HG03521 (cell line): ENCODE results near the gene PGAP1.

Source experiments
- ATAC-seq: cut with Tn5 transposase; IDR thresholded peaks from one replicate; pipeline ENCODE4 v1.9.1; 2021; ENCODE audit warnings: mild to moderate bottlenecking, moderate library complexity; ENCODE audit not compliant: unreplicated experiment

PGAP1 gene

DNA sequence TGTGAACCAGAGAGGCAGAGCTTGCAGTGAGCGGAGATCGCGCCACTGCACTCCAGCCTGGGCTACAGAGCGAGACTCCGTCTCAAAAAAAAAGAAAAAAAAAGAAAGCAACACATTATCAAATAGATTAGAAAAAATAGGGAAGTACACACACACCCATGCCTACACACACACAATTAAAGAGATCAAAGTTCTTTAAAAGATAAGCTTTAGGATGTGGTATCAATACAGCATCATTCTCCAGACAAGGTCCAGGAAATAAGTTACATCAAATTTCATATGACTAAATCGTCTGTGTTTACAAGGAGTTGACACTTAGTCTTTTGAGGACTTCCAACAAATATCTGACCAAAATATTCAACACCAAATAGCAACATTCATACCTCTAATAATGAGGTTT is 25.7 kb downstream of the PGAP1 start:
- ATAC-seq: no peak

DNA sequence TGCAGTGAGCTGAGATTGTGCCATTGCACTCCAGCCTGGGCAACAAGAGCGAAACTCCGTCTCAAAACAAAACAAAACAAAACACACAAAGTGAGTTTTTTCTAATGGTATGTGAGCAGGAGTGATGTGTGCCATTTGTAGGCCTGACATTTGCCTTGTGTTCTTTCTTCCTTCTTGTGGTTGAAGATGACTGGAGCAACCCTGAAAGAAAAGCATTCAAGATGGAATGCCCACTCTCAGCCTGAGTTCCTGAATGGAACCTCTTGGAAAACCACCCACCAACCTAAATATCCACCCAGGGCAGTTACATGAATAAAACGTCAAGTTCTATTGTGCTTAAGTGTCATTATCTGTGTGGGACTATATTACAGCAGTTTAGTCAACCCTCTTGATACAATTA is 26.5 kb downstream of the PGAP1 start:
- no peak for ATAC-seq

DNA sequence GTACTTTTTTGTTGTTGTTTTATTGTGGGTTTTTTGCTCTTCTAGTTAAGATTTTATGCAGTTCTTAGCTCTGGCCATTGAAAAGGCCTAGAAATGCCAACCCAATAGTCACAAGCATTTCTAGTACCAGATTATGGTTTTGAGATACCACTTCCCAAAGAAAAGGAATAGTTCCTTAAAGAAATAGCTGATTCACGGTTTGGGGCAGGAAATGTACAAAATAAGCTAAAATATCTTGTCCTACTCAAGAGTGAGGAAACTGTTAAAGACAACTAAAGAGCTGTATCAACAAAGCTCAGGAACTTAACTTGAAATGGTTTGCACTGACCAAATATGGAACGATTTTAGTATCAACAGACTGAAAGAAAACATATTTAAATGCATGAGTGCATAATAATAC is 35.4 kb downstream of the PGAP1 start:
- no peak for ATAC-seq

DNA sequence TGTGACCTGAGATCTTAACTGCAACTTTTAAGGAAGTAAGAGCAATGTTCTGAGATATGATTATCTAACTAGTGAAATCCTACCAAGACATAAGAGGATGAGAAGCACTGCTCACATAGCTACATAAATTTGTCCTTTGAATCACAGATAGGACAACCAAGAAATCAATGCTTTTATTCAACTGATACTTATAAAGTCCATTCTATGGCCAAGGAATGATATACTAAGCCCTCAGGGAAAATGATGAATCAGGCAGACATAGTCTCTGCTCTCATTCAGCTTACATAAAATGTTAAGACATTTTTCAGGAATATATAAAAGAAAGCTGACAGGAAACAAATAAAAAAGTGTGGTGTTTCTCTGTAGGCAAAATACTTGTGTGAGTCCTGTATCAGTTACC is 39.1 kb downstream of the PGAP1 start:
- ATAC-seq: no peak

DNA sequence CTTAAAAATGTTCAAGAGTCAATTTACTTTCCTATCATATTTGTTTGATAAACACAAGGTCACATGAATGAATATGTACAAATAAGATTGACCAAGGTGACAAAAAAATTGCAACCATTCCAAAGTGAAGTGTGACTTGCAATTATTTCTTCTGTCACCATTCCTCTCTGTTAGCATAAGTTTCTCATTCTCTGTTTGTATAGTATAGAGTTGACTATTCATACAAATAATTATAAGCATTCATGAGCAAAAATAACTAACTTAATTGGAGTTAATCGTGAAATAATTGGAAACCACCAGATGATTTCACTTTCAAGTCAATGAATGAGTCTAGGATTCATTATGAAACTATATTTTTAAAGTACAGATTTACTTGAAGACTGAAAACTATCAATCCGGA is 42.1 kb downstream of the PGAP1 start:
- no peak for ATAC-seq

DNA sequence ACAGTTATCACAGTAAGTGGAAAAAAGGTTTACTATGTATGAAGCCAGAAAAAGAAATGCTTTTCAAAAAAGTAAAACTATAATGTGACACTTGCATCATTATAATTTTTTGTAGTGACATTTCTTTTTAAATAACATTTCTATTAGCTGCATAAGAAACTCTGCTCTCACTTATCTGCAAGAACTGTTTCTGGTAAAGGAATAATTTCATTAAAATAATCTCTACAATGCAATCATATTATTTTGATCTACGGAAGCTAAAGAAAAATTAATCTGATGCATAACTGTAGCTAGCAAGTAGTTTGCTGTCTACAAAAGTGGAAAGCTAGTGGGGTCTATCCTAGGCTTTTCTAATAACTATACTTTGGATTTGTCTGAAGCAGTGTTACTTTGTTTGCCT is 50.1 kb downstream of the PGAP1 start:
- ATAC-seq: no peak

DNA sequence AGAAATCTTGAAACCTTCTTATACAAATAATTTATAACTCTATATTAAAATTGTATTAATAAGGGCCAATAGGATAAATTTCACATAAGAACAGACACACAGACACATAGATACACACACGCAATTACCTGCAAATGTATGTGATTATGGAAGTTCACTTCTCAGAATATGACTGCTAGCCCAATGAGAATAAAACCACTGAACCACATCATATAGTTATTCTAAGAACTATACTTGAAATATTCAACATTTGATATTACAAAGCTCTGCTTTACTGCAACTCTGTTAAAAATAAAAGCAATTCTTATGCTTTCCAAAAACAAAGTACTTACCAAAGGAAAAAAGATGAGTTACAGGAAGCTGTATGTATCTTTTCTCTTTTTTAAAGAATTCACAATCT is 51.1 kb downstream of the PGAP1 start:
- no peak for ATAC-seq

DNA sequence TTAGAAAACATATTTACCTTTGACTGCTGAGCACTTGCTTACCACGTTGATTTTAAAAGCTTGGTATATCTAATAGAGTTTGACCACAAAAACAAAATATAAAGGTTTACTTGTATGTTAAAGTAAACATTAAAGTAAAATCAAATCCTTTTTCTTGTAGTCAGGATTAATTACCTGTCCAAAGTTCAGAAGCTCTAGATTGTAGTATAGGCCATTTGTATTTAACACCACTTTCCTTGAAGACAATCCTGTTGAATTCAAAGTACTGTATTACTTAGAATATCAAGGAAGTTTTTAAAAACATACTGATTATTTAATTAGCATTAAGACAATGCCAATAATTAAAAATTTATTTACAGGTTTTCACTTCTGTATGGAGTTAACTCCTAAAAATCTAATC is 53.0 kb downstream of the PGAP1 start:
- no peak for ATAC-seq

DNA sequence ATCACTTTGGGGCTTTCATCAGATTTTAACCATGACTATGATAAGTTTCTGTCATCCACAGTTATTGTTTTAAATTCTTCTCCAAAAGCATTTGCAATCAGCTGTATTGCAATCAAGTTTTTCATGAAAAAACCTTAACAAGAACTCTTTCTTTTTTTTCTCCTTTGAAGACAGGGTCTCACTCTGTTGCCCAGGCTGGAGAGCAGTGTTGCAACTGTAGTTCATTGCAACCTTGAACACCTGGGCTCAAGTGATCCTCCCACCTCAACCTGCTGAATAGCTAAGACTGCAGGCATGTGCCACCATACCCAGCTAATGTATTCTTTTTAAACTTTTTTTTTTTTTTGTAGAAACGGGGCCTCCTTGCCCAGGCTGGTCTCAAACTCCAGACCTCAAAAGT is 71.9 kb downstream of the PGAP1 start:
- no peak for ATAC-seq

DNA sequence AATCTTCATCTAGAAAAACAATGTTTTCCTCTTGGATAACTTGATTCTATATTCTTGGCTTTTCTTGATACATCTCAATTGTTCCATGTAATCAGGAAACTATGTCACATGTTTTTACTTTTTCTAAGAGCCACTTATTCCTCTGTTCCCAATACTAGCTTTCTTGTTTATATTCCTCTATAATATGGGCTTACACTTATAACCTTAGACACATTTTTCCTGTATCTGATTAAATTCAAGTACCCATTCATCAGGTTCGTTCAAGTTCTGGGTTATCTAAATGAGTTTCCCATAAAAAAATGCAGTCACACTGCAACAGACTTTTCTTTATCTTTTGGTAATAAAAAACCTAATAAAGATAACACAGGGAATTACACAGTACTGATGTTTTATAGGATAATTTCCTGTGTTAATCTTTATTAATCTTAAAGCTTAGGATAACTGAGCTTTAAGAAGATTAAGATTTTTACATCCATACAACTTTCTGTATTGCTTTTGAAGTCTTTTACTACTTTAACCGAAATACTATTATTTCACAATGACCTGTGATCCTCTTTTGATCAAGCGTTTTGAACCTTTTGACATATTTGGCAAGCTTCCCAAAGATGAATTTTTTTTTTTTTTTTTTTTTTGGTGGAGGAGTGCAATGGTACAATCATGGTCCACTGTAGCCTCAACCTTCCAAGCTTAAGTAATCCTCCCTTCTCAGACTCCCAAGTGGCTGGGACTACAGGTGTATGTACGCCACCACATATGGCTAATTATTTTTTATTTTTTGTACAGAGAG is 73.0 kb downstream of the PGAP1 start:
- ATAC-seq: no peak

DNA sequence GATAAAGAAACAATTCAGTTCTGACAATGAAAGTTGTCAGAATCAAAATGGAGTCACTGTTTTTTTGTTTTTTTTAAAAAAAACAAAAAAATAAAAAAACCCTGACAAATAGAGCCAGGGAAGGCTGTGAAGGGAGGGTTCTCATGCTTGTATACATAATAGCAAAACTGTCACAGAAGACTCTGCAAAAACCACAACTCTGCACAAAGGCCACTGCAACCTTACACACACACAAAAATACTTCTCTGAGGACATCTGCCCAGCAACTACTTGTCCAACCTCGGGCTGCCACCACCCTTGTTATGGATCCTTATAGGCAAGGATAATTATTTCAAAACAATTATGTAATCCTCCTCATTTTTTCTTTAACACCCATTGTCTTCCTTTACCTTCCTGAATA is 75.4 kb downstream of the PGAP1 start:
- ATAC-seq: no peak

DNA sequence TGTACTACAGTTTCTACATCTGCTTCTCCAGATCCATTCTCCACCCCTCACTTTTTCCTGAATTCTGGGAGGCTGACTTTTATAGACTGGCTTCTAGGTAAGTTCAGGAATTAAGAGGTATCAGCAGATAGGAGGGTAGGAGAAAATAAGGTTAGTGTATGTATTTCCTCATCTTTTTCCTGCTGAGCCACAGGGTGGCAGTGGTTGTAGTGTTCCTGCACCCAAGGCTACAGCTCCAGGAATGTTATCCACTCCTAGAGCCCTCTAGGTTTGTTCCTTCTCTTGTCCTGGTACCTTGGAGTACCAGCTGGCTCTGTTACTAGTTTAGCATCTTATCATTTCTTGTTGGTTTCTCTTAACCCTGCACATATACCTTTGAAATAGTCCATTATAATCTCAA is 76.6 kb downstream of the PGAP1 start:
- no peak for ATAC-seq

DNA sequence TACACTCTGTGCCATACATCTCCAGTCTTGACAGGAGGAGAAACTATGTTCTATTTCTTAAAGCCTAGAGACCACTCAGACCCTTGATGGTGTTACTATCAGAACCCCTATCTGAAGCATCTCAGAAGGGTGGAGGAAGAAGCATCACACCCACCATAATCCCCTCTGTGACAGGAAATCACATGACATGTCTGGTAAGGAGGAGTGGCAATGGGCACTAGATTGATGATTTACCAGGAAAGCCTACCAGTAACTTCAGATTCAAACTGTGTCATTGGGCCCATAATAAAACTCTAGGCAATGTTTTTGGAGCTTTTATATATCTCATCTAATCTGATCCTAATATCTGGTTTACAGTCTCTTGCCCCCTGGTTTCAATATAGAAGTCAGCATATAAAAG is 80.2 kb downstream of the PGAP1 start:
- ATAC-seq: no peak

DNA sequence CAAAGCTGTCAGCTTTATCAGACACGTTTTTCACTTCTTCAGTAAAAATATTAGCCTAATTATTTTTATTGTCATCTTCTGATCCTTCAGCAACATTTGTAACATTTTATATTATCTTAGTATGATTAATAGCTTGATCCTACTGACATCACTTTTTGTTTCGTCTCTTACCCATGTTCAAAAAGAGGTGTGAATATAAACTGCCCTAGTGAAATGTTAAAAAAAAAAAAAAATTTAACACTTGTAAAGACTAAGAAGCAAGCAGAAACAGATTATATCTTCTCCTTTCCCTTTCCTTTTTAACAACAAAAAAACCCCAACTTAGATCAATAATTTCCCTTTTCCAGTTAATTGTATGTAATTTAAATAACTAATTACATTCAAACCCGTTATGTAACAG is 81.1 kb downstream of the PGAP1 start:
- ATAC-seq: no peak

DNA sequence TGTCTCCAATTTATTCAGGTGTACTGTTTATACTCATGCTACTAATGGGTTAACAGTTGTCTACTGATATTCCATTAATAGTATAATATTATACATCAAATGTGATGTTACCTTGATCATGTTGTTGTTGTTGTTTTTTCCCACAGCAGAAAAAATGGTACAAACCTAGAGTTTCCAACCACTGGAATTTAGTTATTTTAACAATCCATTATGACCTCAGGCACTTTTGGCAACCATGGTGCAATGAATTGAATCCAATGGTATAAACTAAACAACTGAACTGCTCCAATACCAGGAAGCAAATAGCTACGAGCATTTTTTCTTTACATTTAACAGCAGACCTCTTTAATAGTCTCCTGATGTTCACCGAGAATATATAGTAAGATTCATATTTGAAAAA is 86.3 kb downstream of the PGAP1 start:
- ATAC-seq: no peak

DNA sequence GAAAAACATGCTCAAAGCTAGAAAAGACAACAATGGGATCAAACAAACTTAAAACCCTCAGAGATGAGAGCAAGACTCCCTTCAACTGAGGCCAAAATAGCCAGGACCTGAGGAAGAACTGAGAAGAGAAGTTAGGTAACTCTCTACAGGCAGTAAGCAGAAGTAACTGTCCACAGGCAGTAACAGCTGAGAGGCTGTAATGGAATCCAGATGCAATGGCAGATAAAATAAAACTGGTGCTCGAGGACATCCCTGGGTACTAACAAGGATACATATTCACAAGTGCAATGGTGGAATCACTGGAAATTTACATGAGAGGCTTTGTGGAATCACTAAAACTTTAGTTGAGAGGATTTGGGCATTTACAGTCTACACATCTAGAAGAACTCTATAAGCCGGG is 86.9 kb downstream of the PGAP1 start:
- no peak for ATAC-seq

DNA sequence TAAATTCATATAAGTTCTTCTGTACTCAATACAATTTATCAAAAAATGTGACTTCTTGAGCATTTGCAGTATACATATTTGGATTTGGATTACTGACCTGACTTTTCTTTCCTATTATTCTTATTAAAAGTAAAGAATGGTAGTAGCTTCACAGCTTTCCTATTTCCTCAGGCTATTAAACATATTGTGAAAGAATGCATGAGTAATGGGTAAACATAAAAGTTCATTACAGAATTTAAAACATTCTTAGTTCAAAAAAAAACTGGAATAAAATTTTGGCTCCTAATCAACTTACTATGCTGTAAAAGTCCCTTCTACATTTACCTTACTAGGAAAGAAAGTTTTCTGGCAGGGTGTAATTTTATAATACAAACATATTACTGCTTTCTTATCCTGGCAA is 90.1 kb downstream of the PGAP1 start:
- no peak for ATAC-seq

DNA sequence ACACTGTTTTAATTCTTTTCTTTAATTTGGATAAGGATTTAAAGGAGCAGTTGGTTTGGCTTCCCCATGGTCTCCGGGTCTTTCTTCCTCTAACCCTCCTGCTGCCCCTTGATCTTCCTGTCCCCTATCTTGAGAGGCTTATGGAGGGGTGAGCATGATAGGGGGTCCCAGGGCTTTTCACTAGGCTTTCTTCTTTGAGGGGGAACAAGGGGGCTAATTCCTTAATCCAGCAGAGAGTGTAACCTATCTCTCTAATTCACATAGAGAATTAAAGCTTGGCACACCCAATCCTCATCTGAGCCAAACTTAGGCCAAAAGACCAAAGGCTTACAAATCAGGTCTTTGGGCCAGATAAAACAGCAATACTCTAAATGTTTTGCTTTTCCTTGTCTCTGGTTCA is 95.8 kb downstream of the PGAP1 start:
- no peak for ATAC-seq

DNA sequence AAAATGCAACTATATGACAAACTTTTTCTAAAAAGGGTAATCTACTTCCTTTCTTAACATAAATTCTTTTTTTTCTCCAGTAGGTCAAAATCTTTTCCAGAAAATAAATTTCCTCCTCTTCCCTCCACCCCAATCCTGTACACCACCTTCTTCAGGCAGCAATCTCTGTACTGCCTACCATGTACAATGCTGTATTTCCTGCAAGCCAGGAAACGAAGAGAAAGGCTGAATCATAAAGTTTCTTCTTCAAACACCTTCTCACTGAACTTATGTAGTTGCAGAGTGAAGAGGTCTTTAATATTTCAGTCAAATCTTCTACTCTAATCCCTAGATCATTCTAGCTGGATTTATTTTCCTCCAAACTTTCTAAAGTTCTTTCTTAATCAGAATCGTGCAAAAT is 99.2 kb downstream of the PGAP1 start:
- no peak for ATAC-seq

DNA sequence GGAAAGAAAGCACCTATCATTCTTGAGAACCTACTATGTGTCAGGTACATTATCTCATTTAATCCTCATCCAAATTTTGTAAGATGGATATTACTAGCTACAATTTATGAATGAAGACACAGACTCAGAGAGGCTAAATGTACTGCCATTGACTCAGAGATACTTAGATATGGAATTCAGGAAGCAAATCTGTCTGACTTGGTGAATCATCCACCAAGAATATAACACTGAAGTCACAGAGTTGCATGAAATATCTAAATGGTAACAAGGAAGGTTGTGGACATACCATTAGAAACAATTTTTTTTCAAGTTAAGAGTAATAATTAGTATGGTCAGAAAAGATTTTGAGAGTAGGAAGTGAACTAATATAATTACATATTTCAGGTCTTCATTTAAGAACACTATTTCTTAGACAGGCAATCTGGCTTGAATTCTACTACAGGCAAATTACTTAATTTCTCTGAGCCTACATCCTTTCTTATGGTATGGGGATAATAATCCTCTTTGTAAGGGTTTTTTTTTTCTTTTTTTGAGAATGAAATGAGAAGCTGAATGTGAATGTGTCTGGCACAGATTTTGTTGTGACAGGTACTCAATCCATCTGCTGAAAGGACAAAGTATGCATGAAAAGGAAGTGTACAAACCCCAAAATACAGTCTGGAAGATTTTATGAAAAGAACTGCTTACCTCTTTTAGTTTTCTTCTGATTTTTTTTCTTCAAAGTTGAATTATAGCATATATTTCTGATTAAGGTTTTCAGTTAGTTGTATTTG is 102.6 kb downstream of the PGAP1 start:
- ATAC-seq: no peak

DNA sequence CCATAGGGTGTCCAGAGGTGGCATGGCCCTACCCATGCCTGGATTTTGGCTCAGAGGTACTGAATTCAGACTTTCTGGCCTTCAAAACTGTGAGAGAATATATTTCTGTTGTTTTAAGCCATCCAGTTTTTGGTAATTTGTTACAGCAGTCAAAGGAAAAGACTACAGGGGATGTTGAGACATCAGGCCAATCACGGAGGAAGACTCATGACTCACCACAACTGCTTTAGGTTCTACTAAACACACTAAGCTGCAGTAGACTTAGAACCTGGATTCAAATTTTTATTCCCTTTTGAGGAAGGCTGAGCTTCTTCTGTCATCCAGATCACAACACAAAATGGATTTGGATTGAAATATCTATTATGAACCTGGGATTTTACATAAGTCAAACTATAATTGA is 105.3 kb downstream of the PGAP1 start:
- ATAC-seq: no peak

DNA sequence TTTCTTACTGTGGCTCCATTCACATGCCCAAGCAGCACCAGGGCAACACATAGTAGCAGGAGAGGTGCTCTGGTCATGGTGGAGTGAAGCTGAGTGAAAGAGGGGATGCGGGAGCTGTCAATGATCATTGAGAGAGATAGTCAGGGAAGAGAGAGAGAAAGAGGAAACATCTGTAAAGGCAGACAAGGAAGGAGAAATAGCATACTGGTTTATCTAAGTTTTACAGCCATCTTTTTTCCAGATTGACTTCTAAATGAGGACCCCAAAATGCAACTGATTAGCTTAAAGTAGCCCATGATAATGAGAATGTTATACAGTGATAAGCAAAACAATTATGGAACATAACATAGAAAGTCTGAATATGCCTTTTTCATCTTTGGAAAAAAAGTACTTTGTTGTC is 117.2 kb downstream of the PGAP1 start, which contains the start of gene C2orf66:
Gene C2orf66, minus strand, starts transcription at position 96 of the 400 bp plus-strand sequence. Its CDS starts 19 bp downstream, at position 77.
- ATAC-seq: no peak
